B cell (primary cell): Measurements from ENCODE around the gene CDS2. TPM values are rescaled to one million over a fixed set of nuclear protein-coding genes. Genes with fewer than 3 reads are reported as not detected.

ENCODE experiments used
- ATAC-seq: fragments of 200-7000 bp; cut with Tn5 transposase; one replicate; pipeline ENCODE4 v1.10.0; 2021; ENCODE audit warnings: low read depth, mild to moderate bottlenecking, moderate number of reproducible peaks, moderate library complexity
- CTCF ChIA-PET: fragments of 350-600 bp; sonication (Branson Sonifier 250); formaldehyde crosslinking; loops from one replicate; lab custom pipeline; 2021; ENCODE audit warnings: antibody characterized with exemption, inconsistent platforms; lab: Charles Lee
- POLR2A ChIA-PET: fragments of 350-600 bp; sonication (Branson Sonifier 250); formaldehyde crosslinking; loops from one replicate; lab custom pipeline; 2021; ENCODE audit warnings: antibody characterized with exemption; lab: Charles Lee
- DNase-seq: peaks from one replicate; pipeline ENCODE4 v3.0.0; 2013
- H2AFZ ChIP-seq: 2 replicates; pipeline ENCODE4 v1.6.1; 2012; ENCODE audit warnings: mild to moderate bottlenecking, low read depth, low read length; ENCODE audit not compliant: insufficient read depth, poor library complexity, severe bottlenecking
- H3K27ac ChIP-seq, 2 donors: 1 replicate in 1 of 2; 2 replicates in 1 of 2; pipeline ENCODE4 v1.5.1; 2012 to 2013; ENCODE audit warnings: low read length in 2 of 2, mild to moderate bottlenecking in 2 of 2, moderate library complexity in 1 of 2
- H3K27me3 ChIP-seq, 4 experiments: fragments of 200-600 bp in 1 of 4; sonication (generic) in 1 of 4; replicated peaks in 1 of 4; 1 replicate in 2 of 4; 2 replicates in 2 of 4; pipeline versions ENCODE4 v1.6.1 to v1.7.0; 2013 to 2016; ENCODE audit warnings: low read length in 3 of 4, mild to moderate bottlenecking in 2 of 4, mixed read lengths in 1 of 4, moderate library complexity in 1 of 4; ENCODE audit not compliant: insufficient read depth in 4 of 4, control insufficient read depth in 3 of 4; ENCODE audit errors: control extremely low read depth in 1 of 4
- H3K36me3 ChIP-seq, 2 experiments: replicated peaks in 1 of 2; 1 replicate in 1 of 2; 2 replicates in 1 of 2; pipeline versions ENCODE4 v1.6.1 to v1.7.1; 2013; ENCODE audit warnings: low read length in 1 of 2; ENCODE audit not compliant: insufficient read depth in 2 of 2, control insufficient read depth in 1 of 2; ENCODE audit errors: control extremely low read depth in 1 of 2, extremely low read depth in 1 of 2
- H3K4me1 ChIP-seq, 2 donors: fragments of 200-600 bp in 1 of 2; sonication (generic) in 1 of 2; 1 replicate in 1 of 2; 2 replicates in 1 of 2; pipeline versions ENCODE4 v1.5.1 to v1.6.1; 2013 to 2017; ENCODE audit warnings: low read length in 2 of 2; ENCODE audit not compliant: control insufficient read depth in 2 of 2, insufficient read depth in 2 of 2
- H3K4me2 ChIP-seq: replicated peaks from 2 replicates; pipeline ENCODE3; 2012; ENCODE audit warnings: mild to moderate bottlenecking, low read depth, low read length; ENCODE audit not compliant: poor library complexity, severe bottlenecking
- H3K4me3 ChIP-seq, 5 experiments: fragments of 200-600 bp in 1 of 5; sonication (generic) in 1 of 5; 1 replicate in 3 of 5; 2 replicates in 2 of 5; pipeline versions ENCODE4 v1.5.1 to v1.7.0; 2011 to 2016; ENCODE audit warnings: low read length in 4 of 5, mild to moderate bottlenecking in 4 of 5, low read depth in 2 of 5, control low read depth in 1 of 5, moderate library complexity in 1 of 5; ENCODE audit not compliant: insufficient read depth in 1 of 5; ENCODE audit errors: control extremely low read depth in 1 of 5, extremely low read depth in 1 of 5
- H3K79me2 ChIP-seq: fragments of 200-600 bp; sonication (generic); one replicate; pipeline ENCODE4 v1.6.0; 2016; ENCODE audit warnings: low read length; ENCODE audit not compliant: control insufficient read depth, insufficient read depth
- H3K9ac ChIP-seq: fragments of 200-600 bp; sonication (generic); 2 replicates; pipeline ENCODE4 v1.6.1; 2017; ENCODE audit warnings: mild to moderate bottlenecking, low read length, moderate library complexity
- H3K9me3 ChIP-seq, 3 donors: one replicate each; pipeline versions ENCODE4 v1.6.1 to v1.7.1; 2013; ENCODE audit warnings: low read length in 2 of 3; ENCODE audit not compliant: control insufficient read depth in 2 of 3, insufficient read depth in 1 of 3; ENCODE audit errors: control extremely low read depth in 1 of 3
- H4K20me1 ChIP-seq: 2 replicates; pipeline ENCODE4 v1.6.0; 2012; ENCODE audit warnings: mild to moderate bottlenecking, low read length; ENCODE audit not compliant: insufficient read depth, control insufficient read depth, poor library complexity, severe bottlenecking
- H3K27ac Mint-ChIP-seq: one replicate; pipeline ENCODE4 v1.8.0; 2021; ENCODE audit warnings: mixed read lengths
- H3K27me3 Mint-ChIP-seq: one replicate; pipeline ENCODE4 v1.8.0; 2021; ENCODE audit warnings: mixed read lengths
- H3K4me1 Mint-ChIP-seq: one replicate; pipeline ENCODE4 v1.8.0; 2021; ENCODE audit warnings: mixed read lengths
- H3K4me3 Mint-ChIP-seq: one replicate; pipeline ENCODE4 v1.8.0; 2021; ENCODE audit warnings: mixed read lengths
- H3K9me3 Mint-ChIP-seq: one replicate; pipeline ENCODE4 v1.8.0; 2022; ENCODE audit warnings: mixed read lengths; ENCODE audit not compliant: insufficient read depth
- CTCF ChIP-seq: fragments of 200-600 bp; IDR thresholded peaks from one replicate; pipeline ENCODE4 v1.8.0; 2022; ENCODE audit warnings: antibody characterized with exemption, mild to moderate bottlenecking
- EZH2 ChIP-seq: IDR thresholded peaks from 2 replicates; pipeline ENCODE4 v1.6.1; 2012; ENCODE audit warnings: borderline replicate concordance, low read depth, mild to moderate bottlenecking, moderate library complexity, low read length; ENCODE audit not compliant: insufficient read depth, poor library complexity, severe bottlenecking
- WGBS: methylation state at CpG from one replicate; pipeline ENCODE4 v1.1.5; 2013; ENCODE audit warnings: missing lambda C conversion rate; ENCODE audit not compliant: insufficient coverage; 5-methylcytosine and 5-hydroxymethylcytosine counted together
- intact Hi-C: fragments of 100-400 bp; cut with micrococcal nuclease; formaldehyde crosslinking; loops from one replicate; pipeline ENCODE4 v1.10.0; 2022
- polyA plus RNA-seq: library from polyadenylated mRNA; depleted of rRNA; stranded (reverse); fragments of >200 nt; gene quantifications from 2 replicates; pipeline ENCODE4 v1.2.3, GENCODE V29; 2012
- total RNA-seq, 2 donors: library from RNA; stranded (reverse); fragments of 120-200 nt in 1 of 2; gene quantifications; 1 replicate in 1 of 2; 2 replicates in 1 of 2; pipeline versions ENCODE4 v1.2.3 to v1.2.4, GENCODE V29; 2013 to 2022

The CDS2 gene
- total and polyA plus RNA-seq, 2 donors (not counting 1 experiment from before 2014, with no cell fraction given) = 17.3 to 48.6 TPM

DNA sequence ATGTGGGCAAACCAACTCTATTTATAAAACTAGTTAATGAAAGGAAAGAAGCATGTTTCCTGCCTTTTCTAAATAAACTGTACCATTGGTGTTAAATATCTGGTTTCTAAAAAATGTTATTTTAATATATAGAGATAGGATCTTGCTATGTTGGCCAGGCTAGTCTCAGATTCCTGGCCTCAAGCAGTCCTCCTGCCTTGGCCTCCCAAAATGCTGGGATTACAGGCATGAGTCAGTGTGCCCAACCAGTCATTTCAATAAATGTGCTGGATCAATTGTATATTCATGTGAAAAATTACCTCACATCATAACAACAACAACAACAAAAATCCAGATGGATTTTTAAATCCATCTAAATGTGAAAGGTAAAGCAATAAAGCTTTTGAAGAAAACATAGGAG is 80.3 kb downstream of the CDS2 start:
- H2AFZ ChIP-seq = no peak overlapping the region
- no peak overlapping the region for H3K27ac ChIP-seq
- ChIA-PET POLR2A (no interaction called here), CTCF (interaction anchor here (1.4 to 6.4 kb wide), 3 partner anchors 16 to 242 kb away, joined by 4 to 51 read pairs (median 12); partner anchors contain the start of gene CDS2)
- H3K36me3 ChIP-seq = peaks cover 0 to 4% of the 10 kb centered on the region in 2 experiments
- no peaks in the 10 kb centered on the region for H3K79me2 ChIP-seq
- no peak for DNase-seq
- intact Hi-C loops = no loop called here
- TF ChIP-seq EZH2 = no peak
- TF ChIP-seq CTCF = no peak
- no peaks in the 10 kb centered on the region for H3K4me1 Mint-ChIP-seq
- H3K27me3 Mint-ChIP-seq = no peaks in the 10 kb centered on the region
- H3K27ac Mint-ChIP-seq = no peak overlapping the region
- H4K20me1 ChIP-seq = no peaks in the 10 kb centered on the region
- H3K4me3 ChIP-seq = no peak overlapping the region
- ATAC-seq = no peak
- no peak overlapping the region for H3K4me3 Mint-ChIP-seq
- H3K9me3 Mint-ChIP-seq = no peaks in the 10 kb centered on the region
- no peaks in the 10 kb centered on the region for H3K27me3 ChIP-seq
- H3K9ac ChIP-seq = no peak overlapping the region
- no peaks in the 10 kb centered on the region for H3K9me3 ChIP-seq
- H3K4me2 ChIP-seq = no peak overlapping the region
- H3K4me1 ChIP-seq = no peaks in the 10 kb centered on the region

DNA sequence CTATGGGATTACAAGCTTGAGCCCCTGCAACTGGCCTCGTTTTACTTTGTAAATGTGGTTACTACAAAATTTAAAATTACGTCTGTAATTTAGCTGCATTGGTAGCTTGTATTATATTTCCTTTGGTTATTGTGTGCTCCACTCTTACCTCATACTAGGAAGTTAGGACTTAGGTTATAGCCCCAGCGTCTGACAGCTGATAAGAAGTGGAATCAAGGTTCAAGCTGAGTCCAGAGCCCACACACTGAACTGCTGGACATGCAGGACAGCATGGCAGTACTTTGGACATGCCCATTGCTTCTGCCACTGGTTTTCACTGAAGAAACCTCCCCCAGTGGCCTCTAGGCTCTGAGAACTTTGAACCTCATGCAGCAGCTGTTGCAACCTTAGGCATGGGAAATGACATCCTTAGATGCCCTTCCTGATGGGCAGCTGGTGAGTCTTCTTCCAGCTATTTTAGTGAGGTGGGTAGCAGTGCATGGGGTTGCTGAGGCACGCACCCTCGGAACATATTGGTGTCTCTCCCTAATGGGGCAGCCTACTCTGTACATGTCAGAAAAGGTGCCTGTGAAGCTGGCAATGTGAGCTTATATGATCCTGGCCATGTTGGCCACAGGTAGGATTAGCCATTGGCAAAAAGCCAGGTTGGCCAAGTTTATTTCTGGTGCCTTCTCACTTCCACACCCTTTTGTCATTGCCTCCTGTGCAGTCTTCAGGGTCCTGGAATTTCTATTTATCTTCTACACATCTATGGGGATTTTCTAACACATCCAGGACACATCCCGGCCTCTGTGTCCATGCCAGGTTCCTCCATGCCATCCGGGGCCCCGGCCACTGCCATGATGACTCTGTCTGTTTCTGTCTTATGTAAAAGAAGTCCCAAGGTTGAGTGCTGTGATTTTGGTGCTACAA is 85.3 kb downstream of the CDS2 start:
- Histone ChIP-seq H3K9me3 (no peaks in the 10 kb centered on the region), H3K4me2 (no peak overlapping the region), H4K20me1 (no peaks in the 10 kb centered on the region), H3K36me3 (peaks cover 0 to 4% of the 10 kb centered on the region in 2 experiments), H3K9ac (no peak overlapping the region), H3K79me2 (no peaks in the 10 kb centered on the region), H3K4me3 (no peak overlapping the region), H2AFZ (no peak overlapping the region), H3K27ac (no peak overlapping the region), H3K4me1 (no peaks in the 10 kb centered on the region), H3K27me3 (no peaks in the 10 kb centered on the region)
- CTCF ChIA-PET = interaction anchor here (1.2 to 5.1 kb wide), 4 partner anchors 11 to 235 kb away, joined by 3 to 34 read pairs (median 4); no protein-coding TSS in a partner anchor
- TF ChIP-seq CTCF (no peak), EZH2 (no peak)
- Mint-ChIP-seq H3K4me1 (no peaks in the 10 kb centered on the region), H3K27me3 (no peaks in the 10 kb centered on the region), H3K9me3 (no peaks in the 10 kb centered on the region), H3K4me3 (no peak overlapping the region), H3K27ac (no peak overlapping the region)
- ATAC-seq (no peak), DNase-seq (no peak)
- POLR2A ChIA-PET = no interaction called here
- intact Hi-C loops = no loop called here
- WGBS = 100% methylated on average over 3 of the region's 8 CpGs
